HG02943 (cell line): ENCODE results near the gene GPR6.

Experiments
- ATAC-seq: cut with Tn5 transposase; IDR thresholded peaks from one replicate; pipeline ENCODE4 v1.9.1; 2021; ENCODE audit warnings: mild to moderate bottlenecking, low read depth, moderate library complexity; ENCODE audit not compliant: unreplicated experiment

The GPR6 gene

GRCh38 chr6:109978174-109979032 lies at the start of gene GPR6:
Gene GPR6 (plus strand): TSS chr6:109978311. CDS start chr6:109979113, 802 bp downstream.
- ATAC-seq: no peak

GRCh38 chr6:109934293-109934692 lies 43.8 kb upstream of the GPR6 start:
- no peak for ATAC-seq

GRCh38 chr6:109939654-109940053 lies 38.5 kb upstream of the GPR6 start:
- ATAC-seq: no peak

GRCh38 chr6:109944448-109944847 lies 33.7 kb upstream of the GPR6 start:
- no peak for ATAC-seq

- no peak for ATAC-seq
Measured at GRCh38 chr6:109945091-109945490, 33.0 kb upstream of the GPR6 start.

GRCh38 chr6:109946979-109947378 lies 31.1 kb upstream of the GPR6 start:
- ATAC-seq: no peak

GRCh38 chr6:109949281-109950065 lies 28.6 kb upstream of the GPR6 start:
- ATAC-seq: no peak

GRCh38 chr6:109955491-109955890 lies 22.6 kb upstream of the GPR6 start:
- ATAC-seq: no peak

GRCh38 chr6:109958626-109959025 lies 19.5 kb upstream of the GPR6 start:
- no peak for ATAC-seq

- ATAC-seq: no peak
Measured at GRCh38 chr6:109961611-109962041, 16.5 kb upstream of the GPR6 start.

- ATAC-seq: no peak
Measured at GRCh38 chr6:109962271-109962670, 15.8 kb upstream of the GPR6 start.

- ATAC-seq: no peak
Measured at GRCh38 chr6:109963598-109964170, 14.4 kb upstream of the GPR6 start.

GRCh38 chr6:109964949-109965348 lies 13.2 kb upstream of the GPR6 start:
- ATAC-seq: no peak

GRCh38 chr6:109966299-109966698 lies 11.8 kb upstream of the GPR6 start:
- ATAC-seq: no peak

GRCh38 chr6:109977791-109978173 lies 329 bp upstream of the GPR6 start:
- ATAC-seq: no peak

GRCh38 chr6:109979033-109979921 lies 1.2 kb downstream of the GPR6 start:
- ATAC-seq: no peak

- no peak for ATAC-seq
Measured at GRCh38 chr6:109984410-109984809, 6.3 kb downstream of the GPR6 start.

GRCh38 chr6:109987196-109987595 lies 9.1 kb downstream of the GPR6 start:
- no peak for ATAC-seq

GRCh38 chr6:109991201-109992101 lies 13.3 kb downstream of the GPR6 start:
- ATAC-seq: no peak
